GM21723 (cell line): ENCODE results near the gene CENPT.
A peak's percentile ranks its signal among the peaks of the same experiment; 100 is the strongest.
"Not testable (repeated sequence)": the region's sequence is repeated elsewhere in the genome, so short reads cannot be mapped to it uniquely, and the experiment has no call there.

Experiments used
- ATAC-seq: cut with Tn5 transposase; IDR thresholded peaks from one replicate; pipeline ENCODE4 v1.9.1; 2021; ENCODE audit warnings: mild to moderate bottlenecking, moderate library complexity; ENCODE audit not compliant: unreplicated experiment

The CENPT gene

DNA sequence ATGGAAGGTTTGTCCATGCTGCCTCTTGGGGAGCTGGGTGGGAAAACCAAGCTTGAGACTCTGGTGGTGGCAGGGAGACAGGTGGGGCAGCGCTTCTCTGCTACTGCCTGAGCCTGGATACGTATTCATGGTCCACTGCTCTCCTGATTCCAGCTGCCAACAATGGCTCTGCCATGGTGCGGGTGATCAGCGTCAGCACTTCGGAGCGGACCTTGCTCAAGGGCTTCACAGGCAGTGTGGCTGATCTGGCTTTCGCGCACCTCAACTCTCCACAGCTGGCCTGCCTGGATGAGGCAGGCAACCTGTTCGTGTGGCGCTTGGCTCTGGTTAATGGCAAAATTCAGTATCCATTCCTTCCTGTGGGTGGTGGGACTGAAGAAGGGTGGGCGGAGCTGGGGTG, 29.6 kb upstream of the CENPT start:
- ATAC-seq = no peak

DNA sequence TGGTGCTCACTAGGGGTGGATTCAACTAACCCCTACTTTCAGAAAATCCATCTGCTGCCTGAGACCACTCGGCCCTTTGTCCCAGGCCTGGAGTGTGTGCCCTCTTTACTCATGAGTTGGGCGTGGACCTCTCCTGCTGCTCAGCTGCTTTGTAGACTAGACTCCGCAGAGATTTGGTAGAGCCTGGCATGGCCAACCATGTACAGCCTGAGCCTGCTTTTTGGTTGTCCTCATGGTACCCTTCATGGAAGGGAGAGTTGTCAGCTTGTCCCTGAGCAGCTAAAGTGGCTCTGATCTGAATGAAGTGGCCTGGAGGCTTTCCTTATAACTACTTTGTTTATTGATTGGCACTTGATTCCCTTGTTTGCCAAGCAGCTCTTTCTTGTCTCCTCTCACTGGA, 26.9 kb upstream of the CENPT start:
- no peak for ATAC-seq

DNA sequence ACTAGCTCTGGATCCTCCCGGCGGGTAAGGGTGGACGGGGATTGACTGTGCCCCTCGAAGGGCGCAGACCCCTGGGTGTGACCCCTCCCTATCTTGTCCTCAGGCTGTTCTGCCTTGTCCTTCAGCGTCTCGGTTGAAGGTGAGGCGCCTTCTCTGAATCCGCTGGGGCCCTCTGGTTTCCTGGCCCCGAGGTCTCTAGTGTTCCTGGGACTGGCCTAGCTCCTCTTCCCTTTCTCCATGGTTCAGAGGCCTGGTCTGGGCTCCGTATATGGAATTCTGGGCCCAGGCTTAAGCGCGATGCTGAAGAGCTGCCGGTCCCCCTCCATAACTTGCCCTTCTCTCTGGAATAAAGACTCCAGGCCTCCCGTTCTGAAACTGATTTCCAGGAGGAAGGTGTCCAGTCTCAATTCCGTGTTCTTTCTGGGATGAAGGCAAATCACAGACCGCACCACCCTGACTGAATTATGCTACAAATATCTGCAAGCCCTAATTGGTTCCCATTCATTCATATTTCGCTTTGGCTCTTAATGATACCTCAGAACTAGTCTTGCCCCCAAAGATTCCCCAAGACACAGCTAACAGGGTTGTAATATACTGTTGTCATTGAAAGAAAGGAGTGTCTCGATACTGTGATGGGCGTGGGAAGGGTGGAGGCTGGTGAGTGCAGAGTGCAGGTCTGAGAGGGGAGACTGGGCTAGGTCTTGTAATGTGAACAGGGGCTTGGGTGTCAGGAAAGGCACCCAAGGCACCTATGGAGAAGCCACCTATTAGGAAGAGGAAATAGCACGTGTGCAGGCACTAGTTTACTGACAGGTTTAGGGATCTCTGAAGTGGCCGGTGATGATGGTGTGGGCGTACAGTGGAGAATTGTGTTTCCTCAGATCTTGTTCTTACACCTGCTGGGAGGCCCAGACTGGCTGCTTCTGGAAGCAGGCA, 26.2 kb upstream of the CENPT start:
- ATAC-seq = peak; percentile 13

DNA sequence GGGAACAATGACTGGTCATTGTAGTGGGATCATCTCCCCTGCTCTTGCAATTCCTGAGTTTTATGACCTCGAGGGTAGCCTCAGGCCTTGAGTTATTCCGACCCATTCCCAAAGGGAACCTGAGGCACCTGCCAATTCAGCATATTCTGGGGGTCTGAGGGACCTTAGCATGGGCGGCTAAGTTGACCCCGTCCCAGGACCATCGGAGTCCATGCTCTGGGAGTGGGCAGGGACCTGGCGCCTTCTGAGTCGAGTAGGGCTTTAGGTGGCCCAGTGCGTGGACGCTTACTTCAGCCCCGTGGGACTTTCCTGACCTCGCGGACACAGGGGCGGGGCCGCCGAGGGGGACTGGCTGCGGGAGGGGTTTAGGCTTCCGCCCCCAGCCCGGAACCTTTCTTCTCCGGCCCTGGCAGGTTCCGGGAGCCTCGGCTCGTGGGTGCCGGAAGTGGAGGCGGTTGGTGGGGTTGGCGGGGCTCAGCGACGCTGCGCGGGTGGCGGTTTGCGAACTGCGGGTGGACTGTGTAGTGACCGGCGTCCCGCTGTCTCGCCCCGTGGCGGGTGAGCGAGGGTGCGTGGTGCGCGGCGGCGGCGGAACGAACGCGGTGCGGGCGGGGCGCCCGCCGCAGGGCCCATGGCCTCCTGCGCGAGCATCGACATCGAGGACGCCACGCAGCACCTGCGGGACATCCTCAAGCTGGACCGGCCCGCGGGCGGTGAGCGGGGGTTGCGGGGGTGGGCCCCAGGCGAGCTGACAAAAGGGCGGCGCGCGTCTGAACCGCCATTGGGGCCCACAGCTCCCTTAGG, 25.3 kb upstream of the CENPT start, which contains the start of gene EDC4:
TSS of gene EDC4 (plus strand) at position 422 of the 804 bp plus-strand sequence. CDS start at position 632, 210 bp downstream.
- peak; percentile 68 for ATAC-seq

DNA sequence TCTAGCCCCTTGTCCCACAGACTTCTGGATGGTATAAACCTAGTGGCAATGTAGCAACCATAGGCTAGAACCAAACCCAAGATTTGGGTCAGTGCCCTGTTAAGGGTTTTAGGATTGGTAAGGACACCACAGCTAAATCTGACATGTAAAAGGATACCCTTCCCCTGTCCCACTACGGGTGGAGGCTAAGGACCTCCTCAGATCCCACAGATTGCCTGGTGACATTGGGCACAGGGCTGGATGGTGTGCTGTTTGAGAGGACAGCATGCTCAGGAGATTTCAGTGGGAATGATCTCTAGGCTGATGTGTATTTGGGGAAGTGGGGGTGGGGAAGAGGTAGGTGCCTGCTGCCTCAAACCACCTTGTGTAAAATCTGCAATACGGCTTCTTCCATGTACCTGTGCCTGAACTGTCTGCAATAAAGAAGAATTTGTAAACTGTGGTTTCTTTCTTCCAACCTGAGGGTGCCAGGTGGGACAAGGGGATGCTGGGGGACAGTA, 24.7 kb upstream of the CENPT start:
- no peak for ATAC-seq

DNA sequence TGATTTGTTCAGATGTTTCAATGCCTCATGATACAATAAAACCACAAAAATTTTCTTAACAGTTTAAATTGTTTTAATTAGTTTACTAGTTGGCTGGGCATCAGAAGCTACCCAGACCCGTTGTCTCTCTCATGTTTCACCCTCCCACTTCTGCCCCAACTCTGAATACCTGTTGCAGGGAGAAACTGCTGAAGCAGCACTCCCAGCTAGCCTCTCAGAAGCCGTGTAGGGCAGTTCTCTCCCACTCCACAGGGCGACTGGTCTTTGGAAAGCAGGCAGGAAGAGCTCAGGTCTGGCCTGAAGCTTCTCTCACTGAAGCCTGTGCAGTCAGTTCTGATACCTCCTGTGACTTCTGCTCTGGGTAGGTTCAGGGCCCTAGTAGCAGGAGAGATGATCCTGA, 23.8 kb upstream of the CENPT start:
- no peak for ATAC-seq

DNA sequence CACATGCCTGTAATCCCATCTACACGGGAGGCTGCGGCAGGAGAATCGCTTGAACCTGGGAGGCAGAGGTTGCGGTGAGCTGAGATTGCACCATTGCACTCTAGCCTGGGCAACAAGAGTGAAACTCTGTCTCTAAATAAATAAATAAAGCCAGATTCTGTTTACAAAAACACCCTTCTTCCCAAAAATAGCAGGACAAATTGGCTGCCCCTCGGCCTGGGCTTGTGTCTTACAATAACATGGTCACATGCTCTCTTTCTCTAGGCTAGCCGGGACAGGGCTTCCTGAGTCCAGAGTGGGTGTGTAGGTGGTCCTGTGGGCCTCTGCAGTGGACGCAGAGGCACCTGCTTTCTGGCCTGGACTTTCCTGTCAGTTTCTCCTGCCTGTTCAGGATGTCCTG, 22.2 kb upstream of the CENPT start:
- no peak for ATAC-seq

DNA sequence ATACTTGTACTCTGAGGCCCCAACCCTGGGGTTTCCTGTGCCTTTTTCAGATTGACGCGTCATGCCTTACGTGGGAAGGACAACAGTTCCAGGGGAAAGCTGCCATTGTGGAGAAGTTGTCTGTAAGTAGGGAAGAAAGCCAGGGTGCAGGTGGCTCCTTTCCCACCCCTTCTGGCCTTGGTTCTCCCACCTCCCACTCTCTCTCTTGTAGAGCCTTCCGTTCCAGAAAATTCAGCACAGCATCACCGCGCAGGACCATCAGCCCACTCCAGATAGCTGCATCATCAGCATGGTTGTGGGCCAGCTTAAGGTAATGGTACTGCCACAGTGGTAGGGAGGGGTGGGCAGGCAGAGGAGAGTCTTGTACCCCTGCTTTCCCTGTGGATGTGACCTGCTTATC, 20.8 kb upstream of the CENPT start:
- ATAC-seq = no peak

DNA sequence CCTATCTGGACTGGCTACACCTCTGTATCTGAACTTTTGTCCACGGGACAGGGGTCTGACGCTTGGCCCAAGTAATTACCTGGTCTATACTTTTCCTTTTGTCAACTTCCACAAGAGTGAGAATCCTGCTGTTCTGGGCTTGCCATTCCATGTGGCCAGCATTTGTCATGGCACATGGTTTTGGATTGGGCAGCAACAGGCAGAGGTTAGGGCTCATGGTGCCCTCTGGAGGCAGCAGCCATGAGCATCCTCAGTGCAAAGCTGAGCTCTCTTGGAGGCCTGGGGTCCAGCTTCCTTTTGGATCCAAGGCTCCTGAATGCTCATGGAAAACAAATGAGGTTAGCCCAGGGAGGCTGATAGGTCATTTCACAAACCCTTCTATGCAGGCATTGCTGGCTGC, 17.8 kb upstream of the CENPT start:
- no peak for ATAC-seq

DNA sequence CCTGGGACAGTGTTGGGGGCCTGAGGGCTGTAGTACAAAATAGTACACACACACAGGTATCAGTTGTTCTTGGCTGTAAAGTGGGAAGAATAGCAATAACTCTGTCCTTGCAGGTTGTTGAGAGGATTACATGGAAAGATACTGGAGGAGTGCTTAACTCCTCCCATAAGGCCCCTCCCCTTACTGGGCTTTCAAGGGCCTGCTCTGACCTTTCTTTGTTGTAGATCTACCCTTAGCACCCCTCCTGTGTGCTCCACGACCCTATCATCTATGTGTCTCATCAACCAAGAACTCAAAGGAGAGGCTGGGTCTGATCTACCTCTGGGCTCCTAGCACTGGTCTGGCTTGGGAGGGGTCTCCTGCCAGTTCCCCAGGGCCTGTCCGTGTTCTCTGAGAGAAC, 17.1 kb upstream of the CENPT start:
- no peak for ATAC-seq

DNA sequence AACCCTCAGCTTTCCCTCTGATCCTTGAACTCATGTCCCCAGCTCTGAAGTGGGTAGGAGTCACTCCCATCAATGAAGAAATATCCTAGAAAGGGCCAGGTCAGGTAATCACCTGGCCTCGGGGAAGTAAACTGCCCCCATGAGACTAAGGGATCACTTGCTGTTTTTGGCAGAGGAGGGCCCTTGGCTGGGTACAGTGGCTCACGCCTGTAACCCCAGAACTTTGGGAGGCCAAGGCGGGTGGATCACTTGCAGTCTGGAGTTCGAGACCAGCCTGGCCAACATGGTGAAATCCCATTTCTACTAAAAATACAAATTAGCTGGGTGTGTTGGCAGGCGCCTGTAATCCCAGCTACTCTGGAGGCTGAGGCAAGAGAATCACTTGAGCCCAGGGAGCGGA, 16.6 kb upstream of the CENPT start:
- not testable (repeated sequence) for ATAC-seq

DNA sequence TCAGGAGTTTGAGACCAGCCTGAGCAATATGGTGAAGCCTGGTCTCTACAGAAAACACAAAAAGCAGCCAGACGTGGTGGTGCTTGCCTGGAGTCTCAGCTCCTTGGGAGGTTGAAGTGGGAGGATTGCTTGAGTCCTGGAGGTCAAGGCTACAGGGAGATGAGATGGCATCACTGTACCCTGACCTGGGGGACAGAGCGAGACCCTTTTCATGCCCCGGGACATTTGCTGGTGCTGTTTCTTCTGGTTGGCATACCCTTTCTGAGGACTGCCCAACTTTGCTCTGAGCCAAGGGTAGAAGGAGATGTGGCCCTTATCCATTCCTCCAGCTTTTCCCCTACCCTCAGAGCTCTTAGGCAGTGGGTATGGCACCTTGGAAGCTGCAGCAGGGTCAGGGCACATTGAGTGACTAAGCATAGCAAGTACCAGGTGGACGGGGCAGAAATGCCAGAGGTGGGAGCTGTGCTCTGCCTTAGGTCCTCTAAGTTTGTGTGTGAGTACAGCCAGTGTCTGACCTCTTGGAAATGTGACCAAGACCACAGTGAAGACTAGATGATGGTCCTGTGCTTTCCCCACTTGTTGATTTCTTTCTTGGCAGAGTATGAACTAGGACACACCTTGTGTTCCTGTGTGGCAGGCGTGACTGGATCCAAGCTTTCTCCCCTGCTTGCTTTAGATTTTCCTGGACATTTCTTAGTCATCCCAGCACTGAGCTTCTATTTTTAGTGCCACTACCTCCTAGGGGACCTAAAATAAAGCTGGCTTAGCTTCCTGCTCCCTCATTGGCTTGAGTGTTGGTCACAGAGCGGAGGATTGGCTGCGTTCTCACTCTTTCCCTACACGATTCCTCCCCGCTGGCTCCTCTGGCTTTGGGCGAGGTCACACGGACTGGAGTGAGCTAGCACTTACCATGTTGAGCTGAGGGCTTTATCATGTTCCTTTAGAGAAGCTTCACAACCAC, 15.4 kb upstream of the CENPT start:
- ATAC-seq = no peak

DNA sequence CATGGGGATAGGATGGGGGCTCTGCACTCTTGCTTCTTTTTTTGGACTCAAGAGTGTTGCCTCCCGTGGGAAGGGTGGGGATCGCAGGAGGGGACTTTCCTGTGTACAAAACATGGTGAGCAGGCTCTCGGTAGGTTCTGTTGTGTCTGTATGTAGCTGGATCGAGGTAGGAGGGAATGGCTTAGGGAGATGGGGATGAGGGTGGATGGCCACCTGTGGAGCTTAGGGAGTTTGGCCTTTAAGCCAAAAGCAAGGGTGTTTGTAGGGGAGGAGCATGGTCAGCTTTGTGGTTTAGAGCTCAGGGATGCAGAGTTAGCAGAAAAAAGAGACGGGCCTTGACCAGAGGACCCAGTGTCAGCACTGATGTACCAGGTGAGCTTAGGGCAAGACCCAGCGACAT, 14.4 kb upstream of the CENPT start:
- no peak for ATAC-seq

DNA sequence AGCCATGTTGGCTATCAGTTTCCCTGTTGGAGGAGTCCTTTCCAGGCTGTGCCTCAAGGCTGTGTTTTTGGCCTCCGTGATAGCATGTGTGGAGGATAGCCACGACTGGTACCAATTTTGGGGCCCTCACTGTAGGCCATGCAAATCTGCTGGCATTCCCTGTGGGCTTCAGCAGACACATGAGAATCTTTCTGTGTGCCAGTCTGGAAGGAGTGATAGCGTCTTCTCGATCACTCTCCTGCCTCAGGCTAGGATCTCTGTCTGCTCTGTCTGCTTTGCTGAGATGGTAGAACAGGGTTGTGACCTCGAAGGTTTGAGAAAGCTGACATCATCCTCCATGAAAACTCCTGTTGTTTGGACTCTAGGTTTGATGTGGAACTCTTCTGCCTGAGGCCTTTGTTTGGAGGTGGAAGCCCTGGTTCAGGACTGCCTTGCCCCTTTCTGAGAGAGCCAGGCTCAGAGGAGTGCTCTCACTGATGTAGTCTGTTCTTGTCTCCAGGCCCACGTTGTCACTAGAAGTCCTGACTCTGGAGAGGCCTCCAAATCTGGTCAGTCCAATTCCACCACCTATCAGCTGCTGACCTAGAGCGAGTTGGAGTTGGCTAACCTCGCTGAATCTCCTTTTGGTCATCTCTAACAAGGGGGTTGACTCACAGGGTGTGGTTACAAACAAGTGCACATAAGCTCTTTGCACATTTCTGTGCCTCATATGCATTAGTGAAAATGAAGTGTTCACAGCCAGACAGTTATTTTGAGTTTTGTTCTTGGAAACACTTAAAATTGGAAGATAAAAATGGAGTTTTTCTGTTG, 13.3 kb upstream of the CENPT start:
- no peak for ATAC-seq

DNA sequence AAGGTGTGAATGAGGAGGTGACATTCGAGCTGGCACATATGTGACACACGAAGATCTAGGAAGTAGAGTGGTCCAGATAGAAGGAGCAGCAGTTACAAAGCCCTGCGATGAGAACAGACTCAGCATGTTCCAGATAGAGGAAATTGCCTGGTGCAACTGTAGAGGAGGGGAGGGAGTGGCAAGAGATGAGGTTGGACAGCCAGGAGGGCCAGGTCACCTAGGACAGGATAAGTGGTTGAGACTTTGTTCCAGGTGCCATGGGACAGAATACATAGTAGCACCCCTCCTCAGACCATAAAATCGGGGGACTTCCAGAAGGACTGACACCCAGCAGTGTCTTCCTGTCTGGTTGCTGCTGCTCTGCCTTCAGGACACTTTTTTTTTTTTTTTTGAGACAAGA, 11.0 kb upstream of the CENPT start:
- ATAC-seq = no peak

DNA sequence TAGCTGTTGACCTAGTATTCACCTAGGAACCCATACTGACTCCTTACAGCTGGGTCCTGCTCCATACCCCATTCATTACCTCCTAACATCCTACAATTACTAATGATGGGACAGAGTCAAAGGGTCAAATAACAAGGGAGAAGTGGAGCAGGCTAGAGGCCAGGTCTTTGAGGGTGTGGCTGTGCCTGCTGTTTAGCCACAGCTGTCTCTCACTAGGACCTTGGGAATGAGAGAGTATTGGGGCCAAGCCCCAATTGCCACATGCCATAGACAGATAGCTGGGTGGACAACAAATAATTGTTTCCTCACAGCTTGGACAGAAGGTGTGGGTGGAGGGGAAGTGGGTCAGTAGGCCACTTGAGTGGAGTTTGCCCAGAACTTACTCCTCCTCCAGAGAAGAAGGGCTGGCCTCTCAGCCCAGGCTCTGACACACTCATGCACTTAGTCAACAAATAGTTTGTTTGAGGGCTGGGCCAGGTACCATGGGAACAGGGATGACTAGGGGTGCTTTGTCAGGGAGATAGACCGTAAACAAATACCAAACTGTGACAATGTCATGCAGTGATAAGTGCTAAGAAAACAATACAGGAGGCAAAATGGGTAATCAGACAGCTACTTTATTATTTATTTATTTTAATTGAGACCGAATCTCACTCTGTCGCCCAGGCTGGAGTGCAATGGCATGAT, 10.2 kb upstream of the CENPT start:
- ATAC-seq = no peak

DNA sequence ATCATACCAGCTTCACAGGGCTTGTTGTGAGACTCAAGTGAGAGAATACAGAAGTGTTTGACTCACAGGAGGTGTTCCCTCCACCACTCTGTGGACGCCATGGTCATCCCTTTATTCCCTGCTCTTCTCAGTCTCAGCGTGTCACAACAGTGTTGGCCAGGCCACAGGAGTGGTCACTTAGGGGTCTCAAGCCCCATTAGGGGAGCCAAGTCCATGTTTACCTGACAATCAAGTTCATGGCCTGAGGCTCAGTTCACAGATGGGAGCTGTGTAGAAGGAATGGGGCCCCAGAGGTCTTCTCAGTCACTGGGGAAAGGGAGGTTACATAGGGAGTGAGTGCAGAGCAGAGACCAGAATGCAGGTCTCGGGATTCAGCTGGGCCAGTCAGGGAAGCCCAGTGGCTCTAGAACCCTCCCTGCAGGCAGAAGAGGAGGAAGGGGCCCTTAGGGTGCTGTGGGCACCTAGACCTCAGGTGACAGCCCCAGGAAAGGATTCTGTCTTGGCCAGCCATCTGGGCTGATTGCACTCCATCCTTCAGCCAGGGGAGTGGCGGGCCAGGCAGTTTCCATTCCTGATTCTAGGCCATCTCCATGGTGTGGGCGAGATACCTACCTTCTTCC, 9.5 kb upstream of the CENPT start:
- no peak for ATAC-seq

DNA sequence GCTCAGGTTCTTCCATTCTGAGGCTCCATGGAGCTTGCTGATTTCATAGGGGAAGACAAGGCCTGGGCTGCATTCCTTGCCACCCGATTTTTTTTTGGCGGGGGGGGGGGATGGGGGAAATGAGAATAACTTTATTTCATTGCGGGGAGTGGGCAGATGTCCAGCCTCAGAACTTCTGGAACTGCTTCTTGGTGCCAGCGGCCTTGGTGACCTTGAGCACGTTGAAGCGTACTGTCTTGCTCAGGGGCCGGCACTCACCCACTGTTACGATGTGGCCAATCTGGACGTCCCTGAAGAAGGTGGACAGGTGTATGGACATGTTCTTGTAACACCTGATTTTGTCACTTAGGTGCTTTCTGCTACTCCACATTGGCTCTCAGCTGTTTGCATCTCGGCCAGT, 8.3 kb upstream of the CENPT start:
- ATAC-seq = no peak

DNA sequence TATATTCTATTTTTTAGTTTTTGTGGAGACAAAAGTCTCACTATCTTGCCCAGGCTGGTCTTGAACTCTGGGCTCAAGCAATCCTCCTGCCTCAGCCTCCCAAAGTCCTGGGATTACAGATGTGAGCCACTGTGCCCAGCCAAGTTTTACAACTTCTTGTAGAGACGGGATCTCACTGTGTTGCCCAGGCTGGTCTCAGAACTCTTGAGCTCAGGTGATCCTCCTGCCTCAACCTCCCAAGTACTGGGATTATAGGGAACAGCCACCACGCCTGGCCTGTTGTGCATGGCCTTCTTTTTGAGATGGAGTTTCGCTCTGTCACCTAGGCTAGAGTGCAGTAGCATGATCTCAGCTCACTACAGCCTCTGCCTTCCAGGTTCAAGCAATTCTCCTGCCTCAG, 6.2 kb upstream of the CENPT start:
- no peak for ATAC-seq
